Vagina (tissue), 2 donors: ENCODE results near the gene RRP12.

Experiments
- POLR2AphosphoS5 ChIP-seq, 2 donors: sonication (generic); formaldehyde crosslinking; IDR thresholded peaks; one replicate each; pipeline ENCODE4 v1.9.0; 2017; ENCODE audit warnings: antibody characterized with exemption in 2 of 2, mild to moderate bottlenecking in 2 of 2, low read depth in 1 of 2; ENCODE audit not compliant: insufficient read depth in 1 of 2
- TF ChIP-seq, protein P1 (sequence below), 3 experiments: fragments of 450-650 bp in 2 of 3; fragments of 200-600 bp in 1 of 3; sonication (generic) in 1 of 3; IDR thresholded peaks; one replicate each; pipeline ENCODE4 v1.5.1; 2017 to 2019; ENCODE audit warnings: antibody characterized with exemption in 3 of 3, mild to moderate bottlenecking in 2 of 3, moderate library complexity in 2 of 3

DNA sequence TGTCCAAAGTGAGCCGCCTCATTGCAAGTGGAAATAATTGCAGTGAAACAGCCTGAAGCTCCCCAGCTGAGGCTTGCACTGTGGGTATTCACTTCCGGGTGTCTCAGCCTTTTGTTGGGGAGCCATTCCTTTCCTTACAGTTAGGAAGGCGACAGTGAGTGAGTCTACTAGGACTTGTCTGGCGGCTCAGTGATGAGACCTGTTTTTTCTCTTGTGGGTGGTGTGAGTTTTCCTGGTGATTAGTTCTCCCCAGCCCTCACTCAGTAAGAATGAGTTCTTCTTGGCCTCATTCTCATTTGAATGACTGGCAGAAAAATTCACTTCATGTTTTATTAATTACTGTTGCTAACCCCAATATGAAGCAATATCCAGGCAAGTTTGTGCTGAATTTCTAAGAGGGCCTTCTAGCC, 27.4 kb upstream of the RRP12 start:
- TF ChIP-seq, protein P1, sequence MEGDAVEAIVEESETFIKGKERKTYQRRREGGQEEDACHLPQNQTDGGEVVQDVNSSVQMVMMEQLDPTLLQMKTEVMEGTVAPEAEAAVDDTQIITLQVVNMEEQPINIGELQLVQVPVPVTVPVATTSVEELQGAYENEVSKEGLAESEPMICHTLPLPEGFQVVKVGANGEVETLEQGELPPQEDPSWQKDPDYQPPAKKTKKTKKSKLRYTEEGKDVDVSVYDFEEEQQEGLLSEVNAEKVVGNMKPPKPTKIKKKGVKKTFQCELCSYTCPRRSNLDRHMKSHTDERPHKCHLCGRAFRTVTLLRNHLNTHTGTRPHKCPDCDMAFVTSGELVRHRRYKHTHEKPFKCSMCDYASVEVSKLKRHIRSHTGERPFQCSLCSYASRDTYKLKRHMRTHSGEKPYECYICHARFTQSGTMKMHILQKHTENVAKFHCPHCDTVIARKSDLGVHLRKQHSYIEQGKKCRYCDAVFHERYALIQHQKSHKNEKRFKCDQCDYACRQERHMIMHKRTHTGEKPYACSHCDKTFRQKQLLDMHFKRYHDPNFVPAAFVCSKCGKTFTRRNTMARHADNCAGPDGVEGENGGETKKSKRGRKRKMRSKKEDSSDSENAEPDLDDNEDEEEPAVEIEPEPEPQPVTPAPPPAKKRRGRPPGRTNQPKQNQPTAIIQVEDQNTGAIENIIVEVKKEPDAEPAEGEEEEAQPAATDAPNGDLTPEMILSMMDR (IDR thresholded peaks at IDR 0.05) = no peak
- no peak for TF ChIP-seq POLR2AphosphoS5 (IDR thresholded peaks at IDR 0.05; ENCODE audit: insufficient read depth in 1 of 2, low read depth in 1 of 2)
